Measurements from ENCODE around the gene MXD3.
A peak's percentile ranks its signal among the peaks of the same experiment; 100 is the strongest.
"Not testable (repeated sequence)": the region's sequence is repeated elsewhere in the genome, so short reads cannot be mapped to it uniquely, and the experiment has no call there.

Gene MXD3

GRCh38 chr5:177319913-177320588, 8.4 kb upstream of the MXD3 start:
- DNase-seq, result no peak

DNA sequence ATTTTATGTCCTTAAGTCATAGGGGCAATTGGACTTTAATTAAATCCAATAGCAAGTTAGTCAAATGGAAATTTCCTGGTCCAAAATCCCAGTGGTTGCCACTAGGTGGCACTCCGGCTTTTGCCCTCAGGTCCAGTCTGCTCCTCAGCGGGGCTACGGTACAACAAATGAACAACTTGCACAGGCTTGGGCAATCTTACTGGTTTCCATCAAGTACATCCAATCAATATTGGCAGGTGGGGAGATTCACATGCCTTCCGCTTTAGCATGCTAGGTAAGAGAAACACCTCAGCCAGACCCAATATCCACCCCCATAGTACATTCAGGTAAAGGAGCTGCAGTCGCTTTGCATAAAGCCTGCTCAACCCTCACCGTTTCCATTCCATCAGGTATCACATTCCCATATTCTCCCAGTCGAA, 6.3 kb upstream of the MXD3 start:
- no peak for DNase-seq

GRCh38 chr5:177316005-177316404, 4.3 kb upstream of the MXD3 start:
- no peak for DNase-seq

DNA sequence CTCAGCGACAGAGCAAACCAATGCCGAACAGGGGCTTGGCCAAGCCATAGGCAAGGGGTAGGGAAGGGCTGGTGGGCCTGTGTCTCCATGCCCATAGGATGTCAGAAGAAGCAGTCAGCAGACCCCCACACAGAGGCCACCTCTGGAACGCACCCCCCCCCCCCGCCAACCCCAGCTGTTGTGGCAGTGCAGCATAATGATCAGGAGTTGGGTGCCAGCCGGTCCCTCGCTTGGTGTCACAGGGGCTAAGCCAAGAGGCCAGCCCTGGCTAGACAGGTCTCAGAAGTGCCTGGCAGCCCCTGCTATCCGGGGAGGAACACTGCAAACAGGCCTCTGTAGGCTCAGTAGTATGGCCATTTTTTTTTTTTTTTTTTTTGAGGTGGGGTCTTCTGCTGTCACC, 3.7 kb upstream of the MXD3 start:
- DNase-seq, result no peak

GRCh38 chr5:177314376-177315342, 3.0 kb upstream of the MXD3 start:
- no peak for DNase-seq

DNA sequence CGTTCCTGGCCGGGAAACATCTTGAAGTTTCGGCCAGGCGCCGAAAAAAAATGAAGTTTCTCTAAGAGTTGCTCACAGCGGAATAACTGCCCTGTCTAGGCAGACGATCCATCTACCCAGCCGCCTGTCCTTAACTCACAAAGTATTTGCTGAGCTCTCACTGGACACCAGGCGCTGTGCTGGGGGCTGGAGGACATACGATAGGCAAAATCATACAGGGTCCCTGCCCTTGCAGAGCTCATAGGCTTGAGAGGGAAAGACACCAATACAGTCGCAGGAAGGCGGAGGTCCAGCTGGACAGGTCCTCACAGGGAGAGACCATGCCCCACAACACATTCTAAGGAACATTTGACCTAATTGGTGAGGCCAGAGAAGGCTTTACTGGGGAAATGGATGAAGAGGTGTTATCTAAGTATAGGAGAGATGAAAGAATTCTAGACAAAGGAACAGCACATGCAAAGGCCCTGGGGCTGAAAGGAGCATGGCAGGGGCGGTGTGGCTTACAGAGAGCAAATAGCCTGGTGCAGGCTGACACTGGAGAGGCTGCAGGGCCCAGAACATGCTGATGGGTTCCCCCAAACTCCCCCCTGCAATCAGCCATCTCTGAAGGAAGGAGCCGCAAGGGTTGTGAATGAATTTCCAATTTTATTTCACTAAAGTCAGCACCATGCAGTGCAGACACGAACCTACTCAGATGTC, 2.0 kb upstream of the MXD3 start:
- DNase-seq, result no peak

- no peak for DNase-seq
Measured at GRCh38 chr5:177312649-177313181, 1.0 kb upstream of the MXD3 start.

- DNase-seq, result no peak
Measured at GRCh38 chr5:177311392-177311722, 341 bp downstream of the MXD3 start.

DNA sequence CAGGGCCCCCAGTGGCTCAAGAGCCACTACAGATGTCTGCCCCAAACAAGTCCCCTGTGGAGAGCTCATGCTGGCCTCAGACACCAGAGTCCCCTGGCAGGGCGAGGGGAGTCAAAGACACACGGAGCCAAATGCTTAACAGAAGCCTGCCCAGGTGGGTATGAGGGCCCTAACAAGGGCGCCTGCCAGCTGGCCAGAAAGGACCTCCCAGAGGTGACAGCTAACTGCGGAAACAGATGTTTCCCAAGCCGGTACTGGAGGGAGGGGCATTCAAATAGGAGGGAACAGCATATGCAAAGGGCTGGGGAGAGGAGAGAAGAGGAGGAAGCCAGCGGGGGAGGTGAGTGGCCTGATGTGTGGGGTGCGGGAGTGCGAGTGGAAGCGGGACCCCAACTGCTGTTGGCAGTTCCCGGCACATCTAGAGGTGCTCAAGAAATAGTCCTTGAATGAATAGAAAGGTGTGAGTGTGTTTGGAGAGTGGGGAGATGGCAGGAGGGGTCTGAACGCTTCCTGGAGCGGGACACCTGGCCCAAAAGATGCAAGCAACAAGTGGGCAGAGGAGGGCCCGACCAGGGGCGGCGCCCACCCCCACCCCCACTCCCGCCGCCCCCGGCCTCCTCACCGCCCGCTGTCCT, 824 bp downstream of the MXD3 start:
- DNase-seq, result no peak

GRCh38 chr5:177310332-177310731, 1.4 kb downstream of the MXD3 start:
- no peak for DNase-seq

GRCh38 chr5:177309351-177310191, 2.1 kb downstream of the MXD3 start:
- DNase-seq, result no peak

DNA sequence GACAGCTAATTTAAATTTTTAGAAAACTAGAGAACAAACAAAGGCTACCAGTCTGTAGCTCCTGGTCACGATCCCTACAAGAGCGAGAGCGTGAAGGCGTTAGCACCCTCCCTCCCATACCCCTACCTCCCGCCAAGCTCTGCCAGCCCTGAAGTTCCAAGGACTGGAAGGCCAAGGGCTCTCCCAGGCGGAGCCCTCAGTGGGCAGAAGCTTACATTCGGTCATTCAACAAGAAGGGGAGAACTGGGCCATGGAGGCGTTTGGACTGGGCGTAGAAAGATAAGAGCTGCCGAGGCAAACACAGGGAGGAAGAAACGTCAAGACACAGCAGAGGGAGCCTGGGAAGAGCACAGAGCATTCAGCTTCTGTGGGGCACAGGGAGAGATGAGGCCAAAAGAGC, 3.0 kb downstream of the MXD3 start:
- no peak for DNase-seq

- no peak for DNase-seq
Measured at GRCh38 chr5:177307544-177308363, 3.9 kb downstream of the MXD3 start.

DNA sequence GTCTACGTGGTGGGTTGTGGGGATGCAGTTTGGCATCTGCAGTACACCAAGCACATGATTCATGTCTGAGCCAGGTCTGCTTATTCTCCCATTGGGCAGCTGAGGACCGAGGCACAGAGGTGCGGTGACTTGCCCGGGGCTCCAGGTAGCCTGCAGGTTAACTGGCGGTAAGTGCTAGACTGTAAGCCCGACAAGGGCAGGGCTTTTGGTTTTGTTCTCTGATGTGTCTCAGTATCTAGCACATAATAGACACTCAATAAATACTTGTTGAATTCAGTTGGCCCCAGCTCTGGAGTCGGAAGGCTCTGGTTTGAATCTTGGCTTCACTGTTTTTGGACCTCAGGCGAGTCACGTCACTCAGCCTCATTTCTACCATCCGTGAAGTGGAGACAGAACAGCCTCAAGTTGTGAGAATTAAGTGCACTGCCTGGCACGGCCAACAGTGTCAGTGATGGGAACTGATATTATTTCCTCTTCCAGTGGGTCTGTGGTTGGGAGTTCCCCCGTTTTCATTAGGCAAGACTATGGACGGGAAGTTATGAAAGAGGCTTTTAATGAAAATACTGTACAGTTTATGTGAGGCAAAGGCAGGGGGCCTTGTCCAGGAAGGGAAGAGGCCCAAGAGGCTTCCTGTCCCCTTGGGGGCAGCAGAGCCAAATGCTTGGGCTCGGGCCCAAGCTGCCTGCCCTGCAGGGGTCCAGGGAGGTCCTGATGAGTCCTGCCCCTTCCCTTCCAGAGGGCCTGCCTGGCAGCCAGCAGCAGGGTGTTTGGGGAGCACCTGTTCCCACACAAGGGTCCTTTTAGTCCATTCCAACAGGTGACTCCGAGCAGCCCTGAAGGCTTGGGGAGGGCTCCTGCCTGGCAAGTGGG, 4.8 kb downstream of the MXD3 start:
- no peak for DNase-seq

DNA sequence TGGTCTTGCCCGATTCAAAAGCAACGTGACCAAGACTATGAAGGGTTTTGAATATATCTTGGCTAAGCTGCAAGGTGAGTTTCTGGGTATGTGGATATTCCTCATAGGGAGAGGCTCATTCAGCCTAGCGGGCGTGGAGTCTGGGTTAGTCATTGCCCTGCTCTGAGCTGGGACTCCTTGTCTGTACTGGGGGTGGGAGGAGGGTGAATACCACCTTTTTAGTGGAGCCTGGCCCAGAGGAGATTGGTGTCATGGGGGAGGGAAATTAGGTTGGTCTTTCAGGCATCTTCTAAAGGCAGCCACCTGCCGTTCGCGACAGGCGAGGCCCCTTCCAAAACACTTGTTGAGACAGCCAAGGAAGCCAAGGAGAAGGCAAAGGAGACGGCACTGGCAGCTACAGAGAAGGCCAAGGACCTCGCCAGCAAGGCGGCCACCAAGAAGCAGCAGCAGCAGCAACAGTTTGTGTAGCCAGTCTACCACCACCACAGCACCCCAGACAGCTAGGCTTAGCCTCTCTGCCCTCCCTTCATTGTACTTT, 5.5 kb downstream of the MXD3 start:
- not testable (repeated sequence) for DNase-seq

- DNase-seq, result no peak
Measured at GRCh38 chr5:177304392-177305119, 7.1 kb downstream of the MXD3 start.

DNA sequence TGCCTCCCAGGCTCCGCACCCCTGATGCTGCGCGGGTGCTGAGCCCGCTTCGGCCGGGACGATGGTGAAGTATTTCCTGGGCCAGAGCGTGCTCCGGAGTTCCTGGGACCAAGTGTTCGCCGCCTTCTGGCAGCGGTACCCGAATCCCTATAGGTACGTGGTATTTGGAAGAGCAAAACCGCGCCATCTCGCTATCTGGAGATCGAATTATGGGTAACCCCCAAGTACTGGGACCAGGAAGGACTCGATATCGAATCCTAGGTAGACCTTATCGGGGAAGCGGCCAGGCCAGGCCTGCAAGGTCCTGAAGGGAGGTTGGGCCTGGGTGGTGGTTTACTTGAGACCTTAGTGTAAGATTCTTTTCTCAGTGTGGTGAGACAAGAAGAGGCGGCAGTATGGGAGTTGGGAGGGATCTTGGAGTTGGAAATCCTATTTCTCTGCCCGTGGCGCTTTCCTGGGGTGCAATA, 7.7 kb downstream of the MXD3 start:
- DNase-seq, result no peak

DNA sequence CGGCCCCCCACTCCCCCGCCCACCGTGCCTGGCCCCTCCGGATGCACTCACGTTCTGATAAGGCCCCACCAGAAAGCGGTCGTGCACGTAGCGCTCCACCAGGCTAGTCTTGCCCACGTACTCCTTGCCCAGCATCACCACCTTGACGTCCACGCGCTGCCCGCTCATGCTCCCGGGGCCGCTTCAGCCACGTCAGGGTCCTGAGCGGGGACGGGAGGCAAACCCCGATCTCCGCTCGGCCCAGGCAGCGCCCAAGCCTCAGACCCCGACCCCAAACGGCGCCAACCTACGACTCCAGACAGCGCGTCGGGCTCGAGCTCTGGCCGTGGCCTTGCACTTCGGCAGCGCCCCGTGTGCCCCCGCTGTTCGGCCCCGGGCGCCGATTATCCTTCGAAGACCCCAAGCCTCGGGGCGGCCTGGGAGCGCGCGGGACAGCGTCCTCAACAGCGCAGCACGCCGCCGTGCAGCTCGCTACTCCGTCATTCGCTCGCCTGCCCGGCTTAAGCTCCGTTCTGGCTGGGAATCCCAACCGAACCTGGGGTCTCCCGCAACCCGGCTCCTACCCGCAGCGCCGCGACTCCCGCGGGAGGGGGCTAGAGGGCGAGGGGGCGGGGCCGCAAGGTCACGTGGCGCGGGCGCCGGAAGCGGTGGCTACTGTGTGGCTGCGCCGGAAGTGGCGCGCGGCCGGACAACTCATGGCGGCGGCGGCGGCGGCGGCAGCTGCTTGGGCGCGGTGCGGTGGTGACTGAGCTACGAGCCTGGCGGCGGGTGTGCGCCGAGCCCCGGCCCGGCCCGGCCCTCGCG, 8.4 kb downstream of the MXD3 start, which contains the start of the genes PRELID1 and RAB24:
Gene PRELID1, plus strand, starts transcription at position 679 of the 804 bp plus-strand sequence. CDS start 187 bp downstream, outside the sequence.
Gene RAB24, minus strand, starts transcription at position 599 of the 804 bp plus-strand sequence. Its CDS starts 431 bp downstream, at position 168.
- peak; percentile 91 for DNase-seq

All from activated gamma-delta T cell (primary cell).